ENCODE measurements around the gene FBXO47.

GRCh38 chr17:38898812-38899348 lies 68.3 kb downstream of the FBXO47 start:
- TF ChIP-seq, protein P1, sequence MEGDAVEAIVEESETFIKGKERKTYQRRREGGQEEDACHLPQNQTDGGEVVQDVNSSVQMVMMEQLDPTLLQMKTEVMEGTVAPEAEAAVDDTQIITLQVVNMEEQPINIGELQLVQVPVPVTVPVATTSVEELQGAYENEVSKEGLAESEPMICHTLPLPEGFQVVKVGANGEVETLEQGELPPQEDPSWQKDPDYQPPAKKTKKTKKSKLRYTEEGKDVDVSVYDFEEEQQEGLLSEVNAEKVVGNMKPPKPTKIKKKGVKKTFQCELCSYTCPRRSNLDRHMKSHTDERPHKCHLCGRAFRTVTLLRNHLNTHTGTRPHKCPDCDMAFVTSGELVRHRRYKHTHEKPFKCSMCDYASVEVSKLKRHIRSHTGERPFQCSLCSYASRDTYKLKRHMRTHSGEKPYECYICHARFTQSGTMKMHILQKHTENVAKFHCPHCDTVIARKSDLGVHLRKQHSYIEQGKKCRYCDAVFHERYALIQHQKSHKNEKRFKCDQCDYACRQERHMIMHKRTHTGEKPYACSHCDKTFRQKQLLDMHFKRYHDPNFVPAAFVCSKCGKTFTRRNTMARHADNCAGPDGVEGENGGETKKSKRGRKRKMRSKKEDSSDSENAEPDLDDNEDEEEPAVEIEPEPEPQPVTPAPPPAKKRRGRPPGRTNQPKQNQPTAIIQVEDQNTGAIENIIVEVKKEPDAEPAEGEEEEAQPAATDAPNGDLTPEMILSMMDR (IDR thresholded peaks at IDR 0.05), result no peak
- TF ChIP-seq POLR2A (IDR thresholded peaks at IDR 0.05; ENCODE audit: low read depth) (no peak), EP300 (IDR thresholded peaks at IDR 0.05) (no peak), POLR2AphosphoS5 (IDR thresholded peaks at IDR 0.05) (no peak)

Measured in esophagus muscularis mucosa (tissue), 4 donors.